AG10803 (cell line): Measurements from ENCODE around the gene SIPA1L2.
A peak's percentile ranks its signal among the peaks of the same experiment; 100 is the strongest.

ENCODE experiments used
- DNase-seq: peaks from one replicate; pipeline ENCODE4 v3.0.0; 2010; ENCODE audit warnings: low read depth
- H3K4me3 ChIP-seq: 2 replicates; pipeline ENCODE4 v1.5.1; 2011; ENCODE audit warnings: mild to moderate bottlenecking, low read length, control low read depth
- TF ChIP-seq, protein P1 (sequence below): conservative IDR thresholded peaks from 2 replicates; pipeline ENCODE4 v1.5.1; 2011; ENCODE audit warnings: mild to moderate bottlenecking, low read length, control low read depth, inconsistent platforms

Gene SIPA1L2

DNA sequence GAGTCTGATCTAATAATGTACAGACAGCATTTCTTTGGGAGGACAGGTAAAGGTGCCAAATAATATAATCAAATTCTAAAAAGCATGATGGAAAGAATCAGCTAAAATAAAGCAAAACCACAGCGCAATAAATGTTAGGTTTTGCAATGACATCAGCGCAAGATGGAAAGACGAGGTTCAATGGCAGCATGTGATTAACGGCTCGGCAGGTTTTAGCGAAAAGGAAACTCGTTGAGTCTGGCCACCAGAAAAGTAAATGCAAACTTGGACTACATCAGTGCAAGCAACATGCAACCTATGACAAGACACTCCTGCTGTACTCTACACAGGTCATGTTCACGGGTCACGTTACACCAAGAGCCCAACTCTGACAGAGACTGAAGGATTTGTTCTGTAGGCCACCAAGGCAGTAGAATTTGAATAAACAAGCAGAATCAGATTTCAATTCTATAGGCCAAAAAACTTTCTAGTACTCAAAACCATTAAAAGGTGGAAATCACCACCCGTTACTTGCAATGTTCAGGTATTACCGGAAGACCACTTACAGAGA is 4.5 kb downstream of the SIPA1L2 start:
- DNase-seq, result no peak
- TF ChIP-seq, protein P1, sequence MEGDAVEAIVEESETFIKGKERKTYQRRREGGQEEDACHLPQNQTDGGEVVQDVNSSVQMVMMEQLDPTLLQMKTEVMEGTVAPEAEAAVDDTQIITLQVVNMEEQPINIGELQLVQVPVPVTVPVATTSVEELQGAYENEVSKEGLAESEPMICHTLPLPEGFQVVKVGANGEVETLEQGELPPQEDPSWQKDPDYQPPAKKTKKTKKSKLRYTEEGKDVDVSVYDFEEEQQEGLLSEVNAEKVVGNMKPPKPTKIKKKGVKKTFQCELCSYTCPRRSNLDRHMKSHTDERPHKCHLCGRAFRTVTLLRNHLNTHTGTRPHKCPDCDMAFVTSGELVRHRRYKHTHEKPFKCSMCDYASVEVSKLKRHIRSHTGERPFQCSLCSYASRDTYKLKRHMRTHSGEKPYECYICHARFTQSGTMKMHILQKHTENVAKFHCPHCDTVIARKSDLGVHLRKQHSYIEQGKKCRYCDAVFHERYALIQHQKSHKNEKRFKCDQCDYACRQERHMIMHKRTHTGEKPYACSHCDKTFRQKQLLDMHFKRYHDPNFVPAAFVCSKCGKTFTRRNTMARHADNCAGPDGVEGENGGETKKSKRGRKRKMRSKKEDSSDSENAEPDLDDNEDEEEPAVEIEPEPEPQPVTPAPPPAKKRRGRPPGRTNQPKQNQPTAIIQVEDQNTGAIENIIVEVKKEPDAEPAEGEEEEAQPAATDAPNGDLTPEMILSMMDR, result no peak
- H3K4me3 ChIP-seq, result no peak overlapping the region

DNA sequence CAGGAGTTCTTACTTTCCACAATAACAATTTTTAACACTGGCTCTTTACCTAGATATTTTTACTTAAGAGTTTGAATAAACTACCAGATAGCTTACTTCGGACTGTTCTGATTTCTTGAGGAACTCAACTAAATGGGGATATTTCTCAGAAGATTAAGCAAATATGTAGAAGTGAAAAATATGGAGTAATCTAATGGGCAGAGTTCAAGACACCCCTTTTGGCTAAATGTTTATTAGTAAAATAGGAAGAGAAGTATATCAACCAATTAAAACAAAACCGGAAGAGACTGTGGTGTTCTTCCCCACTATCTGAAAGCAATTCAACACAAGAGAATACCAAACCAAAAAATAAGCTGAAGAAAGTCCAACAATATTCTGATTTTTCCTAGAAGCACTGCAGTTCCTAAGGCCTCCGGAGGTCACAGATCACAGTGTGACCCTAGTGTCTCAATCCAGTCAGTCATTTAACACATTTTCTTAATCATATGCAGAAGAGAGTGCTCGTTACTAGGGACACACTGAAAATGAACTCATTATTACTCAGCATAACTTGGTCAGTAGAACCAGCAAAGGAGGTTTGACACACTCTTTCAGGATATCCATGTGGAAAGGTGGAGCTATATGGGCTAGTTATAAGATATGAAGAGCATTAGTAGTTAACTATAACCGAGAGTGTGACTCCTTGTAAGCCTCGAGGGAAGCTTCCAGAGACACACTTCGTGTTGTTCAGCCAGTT is 5.2 kb downstream of the SIPA1L2 start:
- TF ChIP-seq, protein P1, result no peak
- no peak for DNase-seq
- no peak overlapping the region for H3K4me3 ChIP-seq

DNA sequence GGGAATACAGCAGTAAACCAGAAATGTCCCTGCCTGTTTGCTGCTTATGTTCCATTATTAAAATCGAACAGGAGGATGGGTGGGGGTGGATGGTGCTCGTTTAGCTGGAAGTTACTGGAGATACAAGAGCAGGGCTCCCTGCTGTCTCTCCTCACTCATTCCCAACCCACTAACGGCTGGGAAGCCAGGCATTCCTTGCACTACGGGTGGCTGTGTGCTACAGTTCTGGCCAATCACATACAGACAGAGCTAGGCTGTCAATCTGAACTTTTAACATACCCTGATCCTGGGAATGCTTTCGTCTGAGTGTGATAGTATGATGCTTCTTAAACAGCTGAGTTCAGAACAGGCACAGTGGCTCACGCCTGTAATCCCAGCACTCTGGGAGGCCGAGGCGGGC is 7.0 kb downstream of the SIPA1L2 start:
- TF ChIP-seq, protein P1, result no peak
- DNase-seq, result no peak
- no peak overlapping the region for H3K4me3 ChIP-seq

DNA sequence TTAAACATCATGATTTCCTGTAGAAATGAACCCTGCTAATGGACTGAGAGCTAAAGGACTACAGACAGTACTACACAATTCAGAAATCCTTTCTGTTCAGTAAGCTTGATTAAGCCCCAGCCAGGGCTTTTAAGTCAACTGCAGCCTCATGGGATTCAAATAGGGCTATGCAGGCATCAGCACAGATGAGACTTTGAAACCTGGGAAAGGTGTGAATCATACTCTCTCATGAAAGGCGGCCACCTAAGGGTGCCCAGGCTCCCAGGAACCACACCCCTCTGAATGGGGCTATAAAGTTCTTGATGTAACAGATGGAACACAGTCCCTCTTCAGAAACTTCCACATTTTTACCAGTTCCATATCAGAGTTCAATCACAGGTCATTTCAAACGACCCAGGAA is 7.6 kb downstream of the SIPA1L2 start:
- TF ChIP-seq, protein P1, result no peak
- H3K4me3 ChIP-seq, result no peak overlapping the region
- no peak for DNase-seq

DNA sequence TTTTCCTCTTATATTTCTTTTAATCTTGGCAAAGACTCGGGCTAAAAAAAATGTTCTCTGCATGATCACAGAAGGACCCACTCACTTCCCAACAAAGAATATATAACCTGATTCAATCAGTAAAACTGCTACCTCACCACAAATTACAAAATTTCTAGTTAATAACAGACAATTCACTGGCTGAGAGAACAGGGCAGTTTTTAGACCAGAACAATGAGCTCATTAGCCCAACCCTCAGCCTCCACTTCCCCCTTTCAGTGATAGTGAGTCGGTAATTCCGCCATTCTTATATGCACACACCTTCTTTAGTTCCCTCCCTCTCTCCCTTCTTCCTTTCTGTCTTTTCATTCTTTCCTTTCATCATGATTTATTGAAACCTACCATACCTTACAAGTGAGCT is 8.9 kb downstream of the SIPA1L2 start:
- no peak for DNase-seq
- no peak overlapping the region for H3K4me3 ChIP-seq
- TF ChIP-seq, protein P1, result no peak

DNA sequence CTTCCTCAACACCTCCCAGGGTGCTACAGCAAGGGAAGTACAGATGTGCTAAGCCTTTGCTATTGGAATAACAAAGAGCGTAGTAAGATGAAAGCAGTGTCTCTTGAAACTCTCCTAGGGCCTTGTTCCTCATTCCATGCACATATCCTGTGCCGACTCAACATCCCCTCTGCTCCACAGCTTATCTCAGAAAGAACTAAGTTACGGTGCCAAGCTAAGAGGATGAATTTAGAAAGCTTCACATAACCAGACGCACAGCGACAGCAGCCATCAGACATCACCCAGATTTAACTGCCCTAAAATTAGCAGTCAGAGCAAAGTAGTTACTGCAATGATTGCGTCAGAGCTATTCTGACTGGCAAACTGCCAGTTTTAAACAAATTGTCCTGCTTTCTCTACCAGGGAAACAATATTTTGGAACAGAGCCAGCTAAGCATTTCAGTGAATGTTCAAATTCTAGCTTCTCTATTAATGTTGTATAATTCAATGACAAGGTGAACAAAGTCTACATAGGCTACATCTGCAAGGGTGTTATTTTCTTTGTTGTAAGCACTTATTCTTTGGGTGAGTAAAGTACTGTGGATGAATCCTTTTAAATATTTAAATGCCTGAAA is 9.5 kb downstream of the SIPA1L2 start:
- TF ChIP-seq, protein P1, result no peak
- H3K4me3 ChIP-seq, result no peak overlapping the region
- peak; percentile 67 for DNase-seq

DNA sequence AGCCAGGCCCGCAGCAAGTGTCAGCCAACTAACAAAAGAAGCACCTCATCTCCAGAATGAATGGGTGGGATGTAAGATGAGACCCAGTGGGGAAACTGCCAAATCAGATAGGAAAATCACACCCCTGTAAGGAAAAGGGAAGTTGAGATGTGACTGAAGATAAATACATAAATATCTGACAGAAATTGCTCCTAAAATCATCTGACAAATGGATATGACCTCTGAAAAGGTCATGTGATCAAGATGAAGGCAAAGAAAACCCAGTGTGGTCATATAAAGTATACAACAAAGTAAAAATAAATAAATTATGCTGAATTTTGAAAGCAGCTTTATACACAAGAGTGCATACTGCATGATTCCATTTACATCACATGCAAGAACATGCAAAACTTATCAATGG is 12.7 kb downstream of the SIPA1L2 start:
- no peak overlapping the region for H3K4me3 ChIP-seq
- TF ChIP-seq, protein P1, result no peak
- no peak for DNase-seq
